ENCODE data around the gene INSYN1. TPM values are rescaled to one million over a fixed set of nuclear protein-coding genes. Genes with fewer than 3 reads are reported as not detected.

The INSYN1 gene
- total and polyA plus RNA-seq, 7 donors: 0.60 to 10.0 (median 3.6) TPM

DNA sequence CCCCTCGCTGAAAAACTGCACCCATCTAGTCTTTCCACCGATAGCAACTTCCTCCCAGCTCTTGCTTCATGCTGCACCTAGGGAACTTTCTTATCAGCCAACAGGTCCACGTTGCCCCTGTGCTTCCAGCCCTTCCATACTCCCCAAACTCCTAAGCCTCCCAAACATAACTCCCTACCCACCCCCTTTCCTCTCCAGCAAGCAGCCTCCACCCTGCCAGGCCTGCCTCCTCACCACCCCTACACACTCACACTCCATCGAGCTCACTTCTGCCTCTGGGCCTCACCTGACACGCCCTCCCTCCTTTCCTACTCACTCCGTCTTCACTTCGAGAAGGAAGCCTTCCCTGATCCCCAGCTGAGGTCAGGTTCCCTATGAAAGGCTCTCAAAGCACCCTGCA, 8.1 kb downstream of the INSYN1 start:
- 61% methylated on average over 7 of the region's 7 CpGs for WGBS, 2 donors
- no peak for TF ChIP-seq POLR2AphosphoS5 (IDR thresholded peaks at IDR 0.05)
- H3K36me3 ChIP-seq: no peaks in the 10 kb centered on the region
- no peaks in the 10 kb centered on the region for H3K9me3 ChIP-seq
- no peak overlapping the region for H3K4me3 ChIP-seq
- intact Hi-C loops (cut with DNase I): no loop called here
- DNase-seq: no peak
- peaks cover 0 to 9% (median 7%) of the 10 kb centered on the region in 4 donors for H3K4me1 ChIP-seq
- no peaks in the 10 kb centered on the region for H3K27me3 ChIP-seq
- H3K27ac ChIP-seq: no peak overlapping the region

DNA sequence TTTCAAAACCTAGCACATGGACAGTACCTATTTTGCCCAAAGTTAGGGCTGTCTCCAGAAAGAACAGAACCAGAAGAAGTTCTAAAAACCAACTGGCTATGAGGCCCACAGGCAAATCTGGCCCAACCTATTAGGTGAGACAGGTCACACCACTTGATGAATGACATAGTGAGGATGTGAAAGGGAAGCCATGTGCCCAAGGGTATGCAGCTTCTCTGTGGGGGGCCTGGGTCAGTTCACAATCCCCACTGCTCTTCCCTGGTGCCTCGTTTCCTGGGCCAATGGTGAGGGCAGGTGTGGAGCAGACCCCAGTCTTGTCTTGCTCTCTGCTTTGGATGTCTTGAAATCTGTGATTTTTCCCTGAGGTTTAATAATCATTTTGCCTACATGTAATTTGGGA, 8.9 kb downstream of the INSYN1 start:
- peaks cover 0 to 9% (median 7%) of the 10 kb centered on the region in 4 donors for H3K4me1 ChIP-seq
- H3K36me3 ChIP-seq: no peaks in the 10 kb centered on the region
- intact Hi-C loops (cut with DNase I): no loop called here
- no peak for TF ChIP-seq EP300 (IDR thresholded peaks at IDR 0.05)
- no peak for TF ChIP-seq POLR2A (IDR thresholded peaks at IDR 0.05)
- TF ChIP-seq POLR2AphosphoS5 (IDR thresholded peaks at IDR 0.05): no peak
- TF ChIP-seq, protein P1, sequence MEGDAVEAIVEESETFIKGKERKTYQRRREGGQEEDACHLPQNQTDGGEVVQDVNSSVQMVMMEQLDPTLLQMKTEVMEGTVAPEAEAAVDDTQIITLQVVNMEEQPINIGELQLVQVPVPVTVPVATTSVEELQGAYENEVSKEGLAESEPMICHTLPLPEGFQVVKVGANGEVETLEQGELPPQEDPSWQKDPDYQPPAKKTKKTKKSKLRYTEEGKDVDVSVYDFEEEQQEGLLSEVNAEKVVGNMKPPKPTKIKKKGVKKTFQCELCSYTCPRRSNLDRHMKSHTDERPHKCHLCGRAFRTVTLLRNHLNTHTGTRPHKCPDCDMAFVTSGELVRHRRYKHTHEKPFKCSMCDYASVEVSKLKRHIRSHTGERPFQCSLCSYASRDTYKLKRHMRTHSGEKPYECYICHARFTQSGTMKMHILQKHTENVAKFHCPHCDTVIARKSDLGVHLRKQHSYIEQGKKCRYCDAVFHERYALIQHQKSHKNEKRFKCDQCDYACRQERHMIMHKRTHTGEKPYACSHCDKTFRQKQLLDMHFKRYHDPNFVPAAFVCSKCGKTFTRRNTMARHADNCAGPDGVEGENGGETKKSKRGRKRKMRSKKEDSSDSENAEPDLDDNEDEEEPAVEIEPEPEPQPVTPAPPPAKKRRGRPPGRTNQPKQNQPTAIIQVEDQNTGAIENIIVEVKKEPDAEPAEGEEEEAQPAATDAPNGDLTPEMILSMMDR (IDR thresholded peaks at IDR 0.05): no peak
- no peak overlapping the region for H3K27ac ChIP-seq
- 69 to 75% methylated on average over 1 of the region's 1 CpG for WGBS, 2 donors
- no peaks in the 10 kb centered on the region for H3K27me3 ChIP-seq
- no peak overlapping the region for H3K4me3 ChIP-seq
- no peak for DNase-seq
- H3K9me3 ChIP-seq: no peaks in the 10 kb centered on the region

DNA sequence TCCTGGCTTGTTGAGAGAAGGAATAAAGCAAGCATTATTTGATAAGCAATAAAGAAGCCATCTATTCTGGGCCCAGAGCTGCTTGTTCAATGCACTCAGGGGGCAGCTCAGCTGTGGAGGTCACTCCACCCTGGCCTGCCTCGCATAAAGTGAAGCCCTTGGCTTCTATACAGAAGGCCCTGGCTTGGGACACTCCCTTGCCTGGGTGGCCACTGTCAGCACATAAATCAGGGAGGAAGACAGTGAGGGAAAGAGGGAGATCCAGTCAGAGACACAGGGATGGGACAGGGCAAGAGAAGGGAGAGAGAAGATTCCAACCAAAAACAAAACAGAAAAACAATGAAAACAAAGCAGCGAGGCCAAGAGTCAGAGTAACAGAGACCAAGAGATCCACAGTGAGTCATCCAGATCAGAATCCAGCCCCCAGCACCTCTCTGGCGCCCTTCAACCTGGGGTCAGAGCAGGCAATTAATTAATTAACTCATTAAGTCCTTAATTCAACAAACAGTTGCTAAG, 11.8 kb downstream of the INSYN1 start:
- H3K4me1 ChIP-seq: peaks cover 0 to 9% (median 7%) of the 10 kb centered on the region in 4 donors
- no peak for DNase-seq
- no peaks in the 10 kb centered on the region for H3K9me3 ChIP-seq
- intact Hi-C loops (cut with DNase I): no loop called here
- WGBS, 2 donors: 65 to 73% methylated on average over 3 of the region's 3 CpGs
- H3K27ac ChIP-seq: no peak overlapping the region
- TF ChIP-seq, protein P1 (IDR thresholded peaks at IDR 0.05): no peak
- TF ChIP-seq POLR2A (IDR thresholded peaks at IDR 0.05) (no peak), EP300 (IDR thresholded peaks at IDR 0.05) (no peak), POLR2AphosphoS5 (IDR thresholded peaks at IDR 0.05) (no peak)
- no peaks in the 10 kb centered on the region for H3K27me3 ChIP-seq
- no peak overlapping the region for H3K4me3 ChIP-seq
- H3K36me3 ChIP-seq: no peaks in the 10 kb centered on the region

DNA sequence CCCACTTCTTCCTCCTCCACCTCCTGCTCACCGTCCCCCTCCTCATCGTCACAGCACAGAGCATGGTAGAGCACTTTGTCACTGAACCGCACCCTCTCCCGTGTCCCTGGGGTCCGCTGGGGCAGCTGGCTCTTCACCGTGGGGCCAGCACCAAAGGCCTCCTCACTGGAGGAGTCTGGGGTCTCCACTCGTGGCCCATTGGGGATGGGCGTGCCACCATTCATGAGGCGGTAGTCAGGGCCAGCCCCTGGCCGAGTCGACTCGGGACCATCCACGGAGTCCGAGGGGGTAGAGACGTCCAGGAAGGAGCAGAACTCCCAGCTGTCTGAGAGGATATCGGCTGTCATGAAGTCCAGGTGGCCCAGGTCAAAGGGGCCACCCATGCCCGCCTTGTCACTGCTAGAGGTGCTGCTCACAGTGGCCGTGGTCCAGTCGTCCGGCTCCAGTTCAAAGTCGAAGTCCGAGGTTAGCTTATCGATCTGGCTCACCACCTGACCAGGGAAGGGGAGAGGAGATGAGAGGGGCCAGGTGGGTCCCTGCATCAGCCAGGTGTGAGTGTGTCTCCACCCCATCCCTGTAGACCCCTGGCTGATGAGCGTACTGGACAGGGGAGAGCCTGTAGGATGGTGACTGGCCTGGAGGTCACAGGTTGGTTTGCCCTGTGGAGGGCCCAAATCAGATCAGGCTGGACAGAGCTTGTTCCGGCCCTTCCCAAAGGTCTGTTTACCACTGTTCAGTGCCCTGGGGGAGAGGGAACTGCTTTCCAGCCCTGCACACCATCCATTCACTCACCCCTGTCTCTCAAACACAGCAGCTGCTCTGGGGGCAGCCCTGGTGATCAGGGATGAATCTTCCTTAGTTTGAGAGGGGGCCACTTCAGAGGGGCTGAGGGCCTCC, 12.8 kb downstream of the INSYN1 start:
- intact Hi-C loops (cut with DNase I): no loop called here
- H3K4me3 ChIP-seq: no peak overlapping the region
- peaks cover 0 to 2% (median 0%) of the 10 kb centered on the region in 3 donors for H3K27me3 ChIP-seq
- DNase-seq: no peak
- H3K4me1 ChIP-seq: peaks cover 0 to 9% (median 7%) of the 10 kb centered on the region in 4 donors
- TF ChIP-seq, protein P1 (IDR thresholded peaks at IDR 0.05): no peak
- TF ChIP-seq POLR2A (IDR thresholded peaks at IDR 0.05) (no peak), EP300 (IDR thresholded peaks at IDR 0.05) (no peak), POLR2AphosphoS5 (IDR thresholded peaks at IDR 0.05) (no peak)
- H3K9me3 ChIP-seq: no peaks in the 10 kb centered on the region
- H3K36me3 ChIP-seq: no peaks in the 10 kb centered on the region
- no peak overlapping the region for H3K27ac ChIP-seq
- 90 to 91% methylated on average over 25 of the region's 25 CpGs for WGBS, 2 donors

DNA sequence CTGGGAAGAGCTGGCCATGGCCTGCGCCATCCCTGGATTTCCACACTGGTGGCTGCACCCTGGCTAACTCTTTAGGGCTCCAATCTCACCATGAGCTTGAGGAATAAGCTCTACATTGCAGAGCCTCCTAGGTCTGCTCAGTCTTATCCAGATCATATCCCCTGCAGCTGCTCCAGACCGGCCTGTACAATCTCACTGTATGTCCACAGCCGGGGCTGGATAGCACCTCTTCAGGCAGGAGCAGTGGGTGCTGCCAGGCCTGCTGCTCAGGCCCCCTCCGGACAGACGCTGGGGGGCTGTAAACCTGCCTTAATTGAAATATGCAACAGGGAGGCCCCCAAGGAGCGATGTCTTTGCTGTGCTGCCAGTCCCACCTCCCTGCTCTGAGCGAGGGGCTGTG, 15.6 kb downstream of the INSYN1 start:
- Histone ChIP-seq H3K4me1 (peaks cover 0 to 2% (median under 1%) of the 10 kb centered on the region in 4 donors), H3K36me3 (no peaks in the 10 kb centered on the region), H3K27me3 (peaks cover 0 to 26% (median 0%) of the 10 kb centered on the region in 3 donors), H3K4me3 (no peak overlapping the region), H3K27ac (no peak overlapping the region), H3K9me3 (no peaks in the 10 kb centered on the region)
- intact Hi-C loops (cut with DNase I): no loop called here
- whole genome bisulfite sequencing, 2 donors: 68 to 82% methylated on average over 7 of the region's 7 CpGs
- TF ChIP-seq EP300 (IDR thresholded peaks at IDR 0.05): no peak
- no peak for TF ChIP-seq POLR2A (IDR thresholded peaks at IDR 0.05)
- TF ChIP-seq, protein P1 (IDR thresholded peaks at IDR 0.05): no peak
- TF ChIP-seq POLR2AphosphoS5 (IDR thresholded peaks at IDR 0.05): no peak
- DNase-seq: no peak

Data from sigmoid colon (tissue), 7 donors.